ENCODE results near the gene KCNK7.

GRCh38 chr11:65611758-65612603, 16.4 kb upstream of the KCNK7 start:
- TF ChIP-seq CTCF (IDR thresholded peaks at IDR 0.05): no peak
- TF ChIP-seq POLR2A (IDR thresholded peaks at IDR 0.05): no peak

Measured in thyroid gland (tissue), 4 donors.